GM23248 (cell line): Measurements from ENCODE around the gene INPP5D. TPM values are rescaled to one million over a fixed set of nuclear protein-coding genes. Genes with fewer than 3 reads are reported as not detected.

Experiments
- DNase-seq: peaks from one replicate; pipeline ENCODE4 v3.0.0-alpha.2; 2015
- H2AFZ ChIP-seq: fragments of 200-600 bp; sonication (generic); 2 replicates; pipeline ENCODE4 v1.6.1; 2016; ENCODE audit warnings: antibody characterized with exemption
- H3F3A ChIP-seq: fragments of 200-600 bp; sonication (generic); 2 replicates; pipeline ENCODE4 v1.6.1; 2016; ENCODE audit warnings: mild to moderate bottlenecking, antibody characterized with exemption, mixed run types; ENCODE audit not compliant: insufficient read depth
- H3K27ac ChIP-seq: fragments of 200-600 bp; sonication (generic); 2 replicates; pipeline ENCODE4 v1.5.1; 2016; ENCODE audit warnings: mild to moderate bottlenecking
- H3K27me3 ChIP-seq: fragments of 200-600 bp; sonication (generic); replicated peaks from 2 replicates; pipeline ENCODE4 v1.6.1; 2016; ENCODE audit warnings: mild to moderate bottlenecking; ENCODE audit not compliant: insufficient read depth
- H3K36me3 ChIP-seq: fragments of 200-600 bp; sonication (generic); 2 replicates; pipeline ENCODE4 v1.6.1; 2016; ENCODE audit warnings: low read depth, mild to moderate bottlenecking
- H3K4me1 ChIP-seq: fragments of 200-600 bp; sonication (generic); 2 replicates; pipeline ENCODE4 v1.6.1; 2016; ENCODE audit warnings: mild to moderate bottlenecking; ENCODE audit not compliant: insufficient read depth
- H3K4me2 ChIP-seq: fragments of 200-600 bp; sonication (generic); one replicate; pipeline ENCODE4 v1.6.1; 2016; ENCODE audit warnings: mild to moderate bottlenecking; ENCODE audit not compliant: unreplicated experiment
- H3K4me3 ChIP-seq: fragments of 200-600 bp; sonication (generic); 2 replicates; pipeline ENCODE4 v1.5.1; 2016; ENCODE audit warnings: mild to moderate bottlenecking
- H3K79me2 ChIP-seq: fragments of 200-600 bp; sonication (generic); 2 replicates; pipeline ENCODE4 v1.6.1; 2016; ENCODE audit warnings: mild to moderate bottlenecking; ENCODE audit not compliant: insufficient read depth
- H3K9ac ChIP-seq: fragments of 200-600 bp; sonication (generic); 2 replicates; pipeline ENCODE4 v1.6.1; 2016; ENCODE audit warnings: mild to moderate bottlenecking
- H3K9me2 ChIP-seq: fragments of 200-600 bp; sonication (generic); 2 replicates; pipeline ENCODE4 v1.6.1; 2016; ENCODE audit warnings: mixed run types, mild to moderate bottlenecking, moderate library complexity; ENCODE audit not compliant: insufficient read depth
- H3K9me3 ChIP-seq: fragments of 200-600 bp; sonication (generic); one replicate; pipeline ENCODE4 v1.6.1; 2017; ENCODE audit warnings: low read depth
- H4K20me1 ChIP-seq: fragments of 200-600 bp; sonication (generic); 2 replicates; pipeline ENCODE4 v1.6.0; 2016; ENCODE audit not compliant: insufficient read depth
- EZH2 ChIP-seq: fragments of 200-600 bp; sonication (generic); IDR thresholded peaks from 2 replicates; pipeline ENCODE4 v1.6.1; 2018; ENCODE audit warnings: antibody characterized with exemption, mild to moderate bottlenecking; ENCODE audit not compliant: insufficient read depth, poor library complexity, severe bottlenecking
- EZH2phosphoT487 ChIP-seq: fragments of 200-600 bp; sonication (generic); IDR thresholded peaks from 2 replicates; pipeline ENCODE4 v1.6.1; 2018; ENCODE audit warnings: antibody characterized with exemption, moderate library complexity, mild to moderate bottlenecking, low read depth; ENCODE audit not compliant: insufficient read depth
- WGBS, 2 experiments: methylation state at CpG; one replicate each; pipeline ENCODE4 v1.1.6; 2015 to 2017; ENCODE audit warnings: low lambda C conversion rate in 2 of 2, low coverage in 1 of 2; ENCODE audit errors: missing lambda C conversion rate in 2 of 2; 5-methylcytosine and 5-hydroxymethylcytosine counted together
- in situ Hi-C: fragments of 300-500 bp; cut with MboI; formaldehyde crosslinking; loops from 2 replicates; pipeline ENCODE4 v1.15.0; 2020
- polyA plus RNA-seq: library from polyadenylated mRNA; unstranded; fragments of >200 nt; fragmentation: Nextera tagmentation; extraction: Ambion mirVana; gene quantifications from 2 replicates; pipeline ENCODE4 v1.2.1, GENCODE V29; 2016
- total RNA-seq: library from RNA; depleted of rRNA; stranded (reverse); fragments of >200 nt; shearing (Covaris generic); gene quantifications from 2 replicates; pipeline ENCODE4 v1.2.3, GENCODE V29; 2014

INPP5D gene
- total and polyA plus RNA-seq, 2 experiments from 2014 or later: 0.23 TPM; not detected in 1

DNA sequence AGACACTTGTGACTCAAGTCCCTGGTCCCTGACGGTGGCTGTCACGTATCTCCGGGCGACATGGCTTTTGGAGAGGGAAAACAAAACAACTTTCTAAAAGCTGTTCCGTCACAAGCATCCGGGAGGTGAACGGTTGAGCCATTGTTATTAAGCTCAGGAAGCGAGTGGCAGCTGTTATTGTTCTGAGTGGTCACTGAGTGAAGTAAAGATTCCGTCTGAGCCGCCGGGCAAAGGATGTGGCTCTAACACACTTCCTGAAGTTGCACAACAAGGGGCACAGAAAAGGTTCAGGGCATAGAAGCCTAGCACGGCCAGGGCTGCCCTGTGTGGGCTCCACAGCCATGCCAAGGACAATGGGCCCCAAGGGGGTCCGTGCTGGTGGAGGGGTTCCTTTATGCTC, 24.3 kb downstream of the INPP5D start:
- Histone ChIP-seq H3F3A (no peaks in the 10 kb centered on the region), H3K4me2 (no peak overlapping the region), H3K9me3 (no peaks in the 10 kb centered on the region), H3K9me2 (no peaks in the 10 kb centered on the region), H3K4me3 (no peak overlapping the region), H4K20me1 (no peaks in the 10 kb centered on the region), H2AFZ (no peak overlapping the region), H3K36me3 (no peaks in the 10 kb centered on the region), H3K27me3 (peaks cover 19% of the 10 kb centered on the region), H3K27ac (no peak overlapping the region), H3K4me1 (peaks cover 4% of the 10 kb centered on the region; the same call in 1 of the 2 replicates), H3K9ac (no peak overlapping the region), H3K79me2 (no peaks in the 10 kb centered on the region)
- 61 to 67% methylated on average over 13 of the region's 13 CpGs for whole genome bisulfite sequencing, 2 experiments
- TF ChIP-seq EZH2: no peak
- no peak for DNase-seq
- in situ Hi-C loops: no loop called here

DNA sequence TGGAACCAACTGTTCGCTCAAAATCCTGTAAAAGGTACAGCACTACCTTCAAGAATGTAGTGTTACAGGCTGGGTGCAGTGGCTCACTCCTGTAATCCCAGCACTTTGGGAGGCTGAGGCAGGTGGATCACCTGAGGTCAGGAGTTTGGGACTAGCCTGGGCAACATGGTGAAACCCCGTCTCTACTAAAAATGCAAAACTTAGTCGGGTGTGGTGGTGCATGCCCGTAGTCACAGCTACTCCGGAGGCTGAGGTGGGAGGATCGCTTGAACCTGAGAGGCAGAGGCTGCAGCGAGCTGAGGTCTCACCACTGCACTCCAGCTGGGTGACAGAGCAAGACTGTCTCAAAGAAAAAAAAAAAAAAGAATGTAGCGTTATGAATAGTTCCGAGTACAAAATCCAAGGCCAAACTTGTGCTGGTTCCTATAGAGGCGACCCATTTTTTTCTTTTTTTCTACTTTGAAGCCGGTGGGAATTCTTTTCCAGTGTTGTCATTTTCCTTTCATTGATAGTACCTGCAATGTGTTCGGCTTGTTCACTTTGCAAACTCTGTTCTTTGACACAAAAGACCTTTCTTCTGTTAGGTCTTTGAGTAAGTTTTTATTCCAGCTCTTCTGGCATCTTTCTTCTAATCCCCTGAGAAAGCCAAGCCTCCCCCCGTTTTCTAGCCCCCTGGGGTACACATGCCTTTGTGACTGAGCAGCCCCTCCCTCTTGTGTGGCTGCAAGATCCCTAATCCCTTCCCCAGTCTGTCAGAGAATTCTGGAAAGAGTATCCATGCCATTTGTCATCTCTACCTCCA, 25.1 kb downstream of the INPP5D start:
- 62 to 64% methylated on average over 13 of the region's 13 CpGs for WGBS, 2 experiments

DNA sequence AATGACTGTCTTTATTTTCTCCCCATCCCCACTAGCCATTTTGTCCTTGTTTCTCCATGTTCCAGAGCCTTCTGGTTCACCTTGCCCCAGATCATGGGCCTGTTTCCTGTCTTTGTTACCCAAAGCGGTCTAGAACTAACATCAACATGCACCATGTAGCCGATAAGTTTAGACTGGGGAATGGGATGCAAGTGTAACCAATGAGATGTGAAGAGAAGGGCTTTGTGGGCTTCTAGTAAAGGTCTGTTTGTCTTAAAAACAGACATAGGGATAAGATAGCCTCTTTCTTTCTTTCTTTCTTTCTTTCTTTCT, 25.7 kb downstream of the INPP5D start:
- WGBS, 2 experiments: 73 to 89% methylated on average over 2 of the region's 2 CpGs
- TF ChIP-seq EZH2 (no peak), EZH2phosphoT487 (no peak)
- Histone ChIP-seq H3K36me3 (no peaks in the 10 kb centered on the region), H2AFZ (no peak overlapping the region), H3F3A (no peaks in the 10 kb centered on the region), H3K4me2 (no peak overlapping the region), H3K79me2 (no peaks in the 10 kb centered on the region), H3K27me3 (peaks cover 24% of the 10 kb centered on the region), H3K9me3 (no peaks in the 10 kb centered on the region), H3K9ac (no peak overlapping the region), H3K4me3 (no peak overlapping the region), H4K20me1 (no peaks in the 10 kb centered on the region), H3K27ac (no peak overlapping the region), H3K4me1 (peaks cover 4% of the 10 kb centered on the region; the same call in 1 of the 2 replicates), H3K9me2 (no peaks in the 10 kb centered on the region)
- in situ Hi-C loops: no loop called here
- DNase-seq: no peak

More for the DNA sequence above, 25.1 kb downstream of the INPP5D start:
- no peaks in the 10 kb centered on the region for H3F3A ChIP-seq
- H3K4me3 ChIP-seq: no peak overlapping the region
- H3K27me3 ChIP-seq: peaks cover 21% of the 10 kb centered on the region
- no peaks in the 10 kb centered on the region for H3K36me3 ChIP-seq
- peaks cover 4% of the 10 kb centered on the region; the same call in 1 of the 2 replicates for H3K4me1 ChIP-seq
- no peak overlapping the region for H2AFZ ChIP-seq
- in situ Hi-C loops: no loop called here
- no peaks in the 10 kb centered on the region for H4K20me1 ChIP-seq
- no peaks in the 10 kb centered on the region for H3K9me2 ChIP-seq
- no peaks in the 10 kb centered on the region for H3K79me2 ChIP-seq
- TF ChIP-seq EZH2 (no peak), EZH2phosphoT487 (no peak)
- DNase-seq: no peak
- no peak overlapping the region for H3K9ac ChIP-seq
- H3K27ac ChIP-seq: no peak overlapping the region
- no peak overlapping the region for H3K4me2 ChIP-seq
- H3K9me3 ChIP-seq: no peaks in the 10 kb centered on the region

DNA sequence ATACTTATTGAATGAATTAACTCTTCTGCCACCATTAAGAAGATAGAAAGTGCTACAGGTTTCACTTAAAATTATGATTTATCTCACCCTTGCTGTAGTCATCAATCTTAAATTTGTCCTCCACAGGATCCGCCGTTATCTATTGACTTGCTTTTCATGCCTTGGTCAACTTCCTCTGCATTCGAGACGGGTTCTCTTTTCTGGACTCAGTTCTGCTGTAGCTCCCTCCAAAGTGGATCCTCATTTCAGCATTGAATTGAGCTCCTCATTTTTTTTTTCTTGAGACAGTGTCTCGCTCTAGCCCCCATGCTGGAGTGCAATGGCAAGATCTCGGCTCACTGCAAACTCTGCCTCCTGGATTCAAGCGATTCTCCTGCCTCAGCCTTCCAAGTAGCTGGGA, 27.6 kb downstream of the INPP5D start:
- Histone ChIP-seq H3K27ac (no peak overlapping the region), H3F3A (no peaks in the 10 kb centered on the region), H2AFZ (no peak overlapping the region), H3K36me3 (no peaks in the 10 kb centered on the region), H3K4me1 (peaks cover 4% of the 10 kb centered on the region; the same call in 1 of the 2 replicates), H3K27me3 (peaks cover 34% of the 10 kb centered on the region; the same call in 1 of the 2 replicates), H3K4me2 (no peak overlapping the region), H3K9me3 (no peaks in the 10 kb centered on the region), H3K4me3 (no peak overlapping the region), H3K9ac (no peak overlapping the region), H3K79me2 (no peaks in the 10 kb centered on the region), H4K20me1 (no peaks in the 10 kb centered on the region), H3K9me2 (no peaks in the 10 kb centered on the region)
- in situ Hi-C loops: no loop called here
- TF ChIP-seq EZH2 (no peak), EZH2phosphoT487 (no peak)
- 89 to 93% methylated on average over 7 of the region's 7 CpGs for WGBS, 2 experiments
- no peak for DNase-seq
